Stimulated activated naive CD8-positive, alpha-beta T cell treated with anti-CD3 and anti-CD28 coated beads, Interleukin-15, Interleukin-2, amounts not matched to agents 100 ng/mL and 50 ng/mL, for 24 hours (primary cell): ENCODE results near the gene ANXA11.

ENCODE experiments used
- H3K27ac Mint-ChIP-seq: one replicate; pipeline ENCODE4 v1.8.0; 2021; ENCODE audit warnings: mild to moderate bottlenecking, mixed read lengths
- H3K27me3 Mint-ChIP-seq: one replicate; pipeline ENCODE4 v1.8.0; 2021; ENCODE audit warnings: mixed read lengths
- H3K36me3 Mint-ChIP-seq: one replicate; pipeline ENCODE4 v1.8.0; 2021; ENCODE audit warnings: low read depth, mixed read lengths
- H3K4me1 Mint-ChIP-seq: one replicate; pipeline ENCODE4 v1.8.0; 2021; ENCODE audit warnings: low read depth, mixed read lengths
- H3K4me3 Mint-ChIP-seq: one replicate; pipeline ENCODE4 v1.8.0; 2021; ENCODE audit warnings: mild to moderate bottlenecking, mixed read lengths
- H3K9me3 Mint-ChIP-seq: one replicate; pipeline ENCODE4 v1.8.0; 2021; ENCODE audit warnings: mixed read lengths

The ANXA11 gene

GRCh38 chr10:80186364-80187012 lies 18.8 kb downstream of the ANXA11 start:
- no peaks in the 10 kb centered on the region for H3K9me3 Mint-ChIP-seq
- H3K36me3 Mint-ChIP-seq: peaks cover 22% of the 10 kb centered on the region
- peak overlapping the region; percentile 86 for H3K27ac Mint-ChIP-seq
- peak overlapping the region; percentile 66 for H3K4me3 Mint-ChIP-seq
- peaks cover 84% of the 10 kb centered on the region for H3K4me1 Mint-ChIP-seq
- no peaks in the 10 kb centered on the region for H3K27me3 Mint-ChIP-seq

- Mint-ChIP-seq H3K36me3 (peaks cover 19% of the 10 kb centered on the region), H3K9me3 (no peaks in the 10 kb centered on the region), H3K27ac (peak overlapping the region; percentile 86), H3K4me1 (peaks cover 86% of the 10 kb centered on the region), H3K27me3 (no peaks in the 10 kb centered on the region), H3K4me3 (no peak overlapping the region)
Observed at GRCh38 chr10:80185578-80186299, 19.6 kb downstream of the ANXA11 start.

GRCh38 chr10:80184291-80184690 lies 21.0 kb downstream of the ANXA11 start:
- Mint-ChIP-seq H3K27ac (peak overlapping the region; percentile 29), H3K4me3 (no peak overlapping the region), H3K4me1 (peaks cover 85% of the 10 kb centered on the region), H3K9me3 (no peaks in the 10 kb centered on the region), H3K36me3 (peaks cover 16% of the 10 kb centered on the region), H3K27me3 (no peaks in the 10 kb centered on the region)

- no peaks in the 10 kb centered on the region for H3K27me3 Mint-ChIP-seq
- peaks cover 85% of the 10 kb centered on the region for H3K4me1 Mint-ChIP-seq
- H3K27ac Mint-ChIP-seq: no peak overlapping the region
- H3K9me3 Mint-ChIP-seq: no peaks in the 10 kb centered on the region
- peaks cover 12% of the 10 kb centered on the region for H3K36me3 Mint-ChIP-seq
- H3K4me3 Mint-ChIP-seq: no peak overlapping the region
Observed at GRCh38 chr10:80183436-80183835, 21.9 kb downstream of the ANXA11 start.

GRCh38 chr10:80182986-80183385 lies 22.4 kb downstream of the ANXA11 start:
- Mint-ChIP-seq H3K27ac (no peak overlapping the region), H3K4me1 (peaks cover 83% of the 10 kb centered on the region), H3K4me3 (no peak overlapping the region), H3K36me3 (peaks cover 12% of the 10 kb centered on the region), H3K27me3 (no peaks in the 10 kb centered on the region), H3K9me3 (no peaks in the 10 kb centered on the region)

GRCh38 chr10:80177781-80178636 lies 27.3 kb downstream of the ANXA11 start:
- no peaks in the 10 kb centered on the region for H3K27me3 Mint-ChIP-seq
- no peak overlapping the region for H3K27ac Mint-ChIP-seq
- peaks cover 6% of the 10 kb centered on the region for H3K36me3 Mint-ChIP-seq
- H3K4me1 Mint-ChIP-seq: peaks cover 45% of the 10 kb centered on the region
- no peaks in the 10 kb centered on the region for H3K9me3 Mint-ChIP-seq
- H3K4me3 Mint-ChIP-seq: no peak overlapping the region

- Mint-ChIP-seq H3K4me1 (peaks cover 32% of the 10 kb centered on the region), H3K27me3 (no peaks in the 10 kb centered on the region), H3K27ac (peak overlapping the region; percentile 49), H3K4me3 (no peak overlapping the region), H3K9me3 (no peaks in the 10 kb centered on the region), H3K36me3 (peaks cover 6% of the 10 kb centered on the region)
Observed at GRCh38 chr10:80176526-80176925, 28.8 kb downstream of the ANXA11 start.

- H3K9me3 Mint-ChIP-seq: no peaks in the 10 kb centered on the region
- H3K4me3 Mint-ChIP-seq: no peak overlapping the region
- H3K27ac Mint-ChIP-seq: no peak overlapping the region
- H3K27me3 Mint-ChIP-seq: no peaks in the 10 kb centered on the region
- H3K36me3 Mint-ChIP-seq: peaks cover 3% of the 10 kb centered on the region
- peaks cover 24% of the 10 kb centered on the region for H3K4me1 Mint-ChIP-seq
Observed at GRCh38 chr10:80174641-80175395, 30.5 kb downstream of the ANXA11 start.

GRCh38 chr10:80173466-80173865 lies 31.9 kb downstream of the ANXA11 start:
- peaks cover 11% of the 10 kb centered on the region for H3K4me1 Mint-ChIP-seq
- H3K27me3 Mint-ChIP-seq: no peaks in the 10 kb centered on the region
- H3K36me3 Mint-ChIP-seq: peaks cover 8% of the 10 kb centered on the region
- H3K4me3 Mint-ChIP-seq: no peak overlapping the region
- H3K27ac Mint-ChIP-seq: no peak overlapping the region
- H3K9me3 Mint-ChIP-seq: no peaks in the 10 kb centered on the region

GRCh38 chr10:80172896-80173295 lies 32.4 kb downstream of the ANXA11 start:
- no peaks in the 10 kb centered on the region for H3K9me3 Mint-ChIP-seq

GRCh38 chr10:80171248-80171660 lies 34.1 kb downstream of the ANXA11 start:
- H3K9me3 Mint-ChIP-seq: no peaks in the 10 kb centered on the region
- no peaks in the 10 kb centered on the region for H3K27me3 Mint-ChIP-seq
- H3K36me3 Mint-ChIP-seq: peaks cover 15% of the 10 kb centered on the region
- no peak overlapping the region for H3K27ac Mint-ChIP-seq
- no peak overlapping the region for H3K4me3 Mint-ChIP-seq
- peaks cover 8% of the 10 kb centered on the region for H3K4me1 Mint-ChIP-seq

More at GRCh38 chr10:80172896-80173295, 32.4 kb downstream of the ANXA11 start:
- Mint-ChIP-seq H3K4me3 (no peak overlapping the region), H3K4me1 (peaks cover 10% of the 10 kb centered on the region), H3K27ac (no peak overlapping the region), H3K27me3 (no peaks in the 10 kb centered on the region), H3K36me3 (peaks cover 13% of the 10 kb centered on the region)

- Mint-ChIP-seq H3K4me1 (peaks cover 11% of the 10 kb centered on the region), H3K27me3 (no peaks in the 10 kb centered on the region), H3K4me3 (no peak overlapping the region), H3K36me3 (peaks cover 19% of the 10 kb centered on the region), H3K27ac (no peak overlapping the region), H3K9me3 (no peaks in the 10 kb centered on the region)
Observed at GRCh38 chr10:80170641-80171040, 34.7 kb downstream of the ANXA11 start.

GRCh38 chr10:80170026-80170425 lies 35.3 kb downstream of the ANXA11 start:
- no peak overlapping the region for H3K27ac Mint-ChIP-seq
- H3K9me3 Mint-ChIP-seq: no peaks in the 10 kb centered on the region
- H3K4me3 Mint-ChIP-seq: no peak overlapping the region
- H3K4me1 Mint-ChIP-seq: peaks cover 14% of the 10 kb centered on the region
- no peaks in the 10 kb centered on the region for H3K27me3 Mint-ChIP-seq
- H3K36me3 Mint-ChIP-seq: peaks cover 22% of the 10 kb centered on the region

- Mint-ChIP-seq H3K4me1 (peaks cover 14% of the 10 kb centered on the region), H3K27me3 (no peaks in the 10 kb centered on the region), H3K36me3 (peaks cover 29% of the 10 kb centered on the region), H3K9me3 (no peaks in the 10 kb centered on the region), H3K4me3 (no peak overlapping the region), H3K27ac (peak overlapping the region; percentile 23)
Observed at GRCh38 chr10:80168679-80169380, 36.5 kb downstream of the ANXA11 start.
